Measurements from ENCODE around the gene GSK3A.

The GSK3A gene

GRCh38 chr19:42250183-42250665 is 7.8 kb upstream of the GSK3A start:
- peaks cover 11 to 23% of the 10 kb centered on the region in 2 experiments; a peak in 2 of 3 replicates for H3K36me3 ChIP-seq (ENCODE audit: control insufficient read depth in 2 of 2, insufficient read depth in 1 of 2, low read length in 2 of 2)
- H3K4me3 ChIP-seq (ENCODE audit: low read depth, low read length) = no peak overlapping the region
- no peak for TF ChIP-seq ZNF157 (tag by site-specific recombination; IDR thresholded peaks at IDR 0.05)
- TF ChIP-seq EGR2 (tag by site-specific recombination; IDR thresholded peaks at IDR 0.05; ENCODE audit: low read depth) = no peak
- no peak for TF ChIP-seq ZNF555 (tag by site-specific recombination; conservative IDR thresholded peaks at IDR 0.05)
- TF ChIP-seq ZNF621 (tag by site-specific recombination; IDR thresholded peaks at IDR 0.05) = no peak
- TF ChIP-seq ZNF404 (tag by site-specific recombination; IDR thresholded peaks at IDR 0.05) = no peak
- TF ChIP-seq, protein P1, sequence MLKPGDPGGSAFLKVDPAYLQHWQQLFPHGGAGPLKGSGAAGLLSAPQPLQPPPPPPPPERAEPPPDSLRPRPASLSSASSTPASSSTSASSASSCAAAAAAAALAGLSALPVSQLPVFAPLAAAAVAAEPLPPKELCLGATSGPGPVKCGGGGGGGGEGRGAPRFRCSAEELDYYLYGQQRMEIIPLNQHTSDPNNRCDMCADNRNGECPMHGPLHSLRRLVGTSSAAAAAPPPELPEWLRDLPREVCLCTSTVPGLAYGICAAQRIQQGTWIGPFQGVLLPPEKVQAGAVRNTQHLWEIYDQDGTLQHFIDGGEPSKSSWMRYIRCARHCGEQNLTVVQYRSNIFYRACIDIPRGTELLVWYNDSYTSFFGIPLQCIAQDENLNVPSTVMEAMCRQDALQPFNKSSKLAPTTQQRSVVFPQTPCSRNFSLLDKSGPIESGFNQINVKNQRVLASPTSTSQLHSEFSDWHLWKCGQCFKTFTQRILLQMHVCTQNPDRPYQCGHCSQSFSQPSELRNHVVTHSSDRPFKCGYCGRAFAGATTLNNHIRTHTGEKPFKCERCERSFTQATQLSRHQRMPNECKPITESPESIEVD (tag by site-specific recombination; IDR thresholded peaks at IDR 0.05) = no peak
- TF ChIP-seq ZNF776 (tag by site-specific recombination; IDR thresholded peaks at IDR 0.05; ENCODE audit: borderline replicate concordance) = no peak
- no peak for TF ChIP-seq ZNF837 (tag by site-specific recombination; IDR thresholded peaks at IDR 0.05)
- TF ChIP-seq HOXC10 (CRISPR knock-in tag; IDR thresholded peaks at IDR 0.05) = no peak
- TF ChIP-seq ZNF585B (tag by site-specific recombination; IDR thresholded peaks at IDR 0.05) = no peak
- TF ChIP-seq ZBTB44 (tag by site-specific recombination; IDR thresholded peaks at IDR 0.05) = no peak
- TF ChIP-seq, protein P2, sequence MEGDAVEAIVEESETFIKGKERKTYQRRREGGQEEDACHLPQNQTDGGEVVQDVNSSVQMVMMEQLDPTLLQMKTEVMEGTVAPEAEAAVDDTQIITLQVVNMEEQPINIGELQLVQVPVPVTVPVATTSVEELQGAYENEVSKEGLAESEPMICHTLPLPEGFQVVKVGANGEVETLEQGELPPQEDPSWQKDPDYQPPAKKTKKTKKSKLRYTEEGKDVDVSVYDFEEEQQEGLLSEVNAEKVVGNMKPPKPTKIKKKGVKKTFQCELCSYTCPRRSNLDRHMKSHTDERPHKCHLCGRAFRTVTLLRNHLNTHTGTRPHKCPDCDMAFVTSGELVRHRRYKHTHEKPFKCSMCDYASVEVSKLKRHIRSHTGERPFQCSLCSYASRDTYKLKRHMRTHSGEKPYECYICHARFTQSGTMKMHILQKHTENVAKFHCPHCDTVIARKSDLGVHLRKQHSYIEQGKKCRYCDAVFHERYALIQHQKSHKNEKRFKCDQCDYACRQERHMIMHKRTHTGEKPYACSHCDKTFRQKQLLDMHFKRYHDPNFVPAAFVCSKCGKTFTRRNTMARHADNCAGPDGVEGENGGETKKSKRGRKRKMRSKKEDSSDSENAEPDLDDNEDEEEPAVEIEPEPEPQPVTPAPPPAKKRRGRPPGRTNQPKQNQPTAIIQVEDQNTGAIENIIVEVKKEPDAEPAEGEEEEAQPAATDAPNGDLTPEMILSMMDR (tag by site-specific recombination; IDR thresholded peaks at IDR 0.05) = no peak
- no peak for TF ChIP-seq BCL11A (tag by site-specific recombination; IDR thresholded peaks at IDR 0.05; ENCODE audit: low read depth)
- TF ChIP-seq ZNF37A (tag by site-specific recombination; IDR thresholded peaks at IDR 0.05) = no peak
- TF ChIP-seq GLI4 (tag by site-specific recombination; IDR thresholded peaks at IDR 0.05) = no peak
- TF ChIP-seq SCRT1 (tag by site-specific recombination; IDR thresholded peaks at IDR 0.05; ENCODE audit: borderline replicate concordance) = no peak
- peak overlapping the region; percentile 64 for H3K27ac ChIP-seq (ENCODE audit: extremely low read depth, low read depth, low read length)
- ChIA-PET CTCF (interaction anchor here (0.9 to 11.8 kb wide), 4 partner anchors 29 to 46 kb away, joined by 3 to 276 read pairs (median 9); no protein-coding TSS in a partner anchor), POLR2A (interaction anchor here (0.7 to 13.9 kb wide), 2 partner anchors 29 to 49 kb away, joined by 3 to 242 read pairs; no protein-coding TSS in a partner anchor)
- peaks cover 26% of the 10 kb centered on the region for H3K4me1 ChIP-seq (ENCODE audit: control insufficient read depth, insufficient read depth, low read length)
- no peaks in the 10 kb centered on the region for H3K9me3 ChIP-seq (ENCODE audit: control insufficient read depth, insufficient read depth, low read depth, low read length)

DNA sequence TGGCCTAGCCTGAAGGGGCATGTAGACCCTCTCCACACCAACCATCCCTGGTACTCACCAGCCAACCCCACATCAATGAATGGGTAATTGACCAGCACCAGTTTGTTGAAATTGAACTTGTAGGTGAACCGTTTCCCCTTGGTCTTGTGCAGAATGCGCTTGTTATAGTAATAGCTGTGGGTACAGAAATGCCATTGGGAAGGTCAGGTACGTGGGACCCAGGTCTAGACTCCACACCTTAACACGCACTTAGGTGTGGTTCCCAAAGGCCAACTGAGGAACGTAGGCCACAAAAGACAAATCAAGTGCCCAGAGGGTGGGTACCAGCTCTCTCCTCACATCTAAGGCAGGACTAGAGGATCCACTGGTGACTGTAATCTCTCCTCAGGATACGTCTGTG is 7.4 kb upstream of the GSK3A start:
- no peaks in the 10 kb centered on the region for H3K9me3 ChIP-seq (ENCODE audit: control insufficient read depth, insufficient read depth, low read depth, low read length)
- no peak for TF ChIP-seq ZFP3 (tag by site-specific recombination; IDR thresholded peaks at IDR 0.05; ENCODE audit: low read depth)
- TF ChIP-seq ZBTB17 (tag by site-specific recombination; IDR thresholded peaks at IDR 0.05) = peak; percentile 72
- H3K4me1 ChIP-seq (ENCODE audit: control insufficient read depth, insufficient read depth, low read length) = peaks cover 26% of the 10 kb centered on the region
- peaks cover 11 to 23% of the 10 kb centered on the region in 2 experiments; a peak in 2 of 3 replicates for H3K36me3 ChIP-seq (ENCODE audit: control insufficient read depth in 2 of 2, insufficient read depth in 1 of 2, low read length in 2 of 2)
- 0 out of 2 replicates have a peak overlapping the region, but pooled peaks have one; percentile 64 for H3K27ac ChIP-seq (ENCODE audit: extremely low read depth, low read depth, low read length)
- ChIA-PET CTCF (interaction anchor here (0.9 to 11.8 kb wide), 4 partner anchors 29 to 47 kb away, joined by 3 to 276 read pairs (median 9); no protein-coding TSS in a partner anchor), POLR2A (interaction anchor here (13.9 kb wide), 1 partner anchor 30 kb away, joined by 242 read pairs; no protein-coding TSS in a partner anchor)
- H3K4me3 ChIP-seq (ENCODE audit: low read depth, low read length) = no peak overlapping the region
